ENCODE data around the gene FOXP1. TPM values are rescaled to one million over a fixed set of nuclear protein-coding genes. Genes with fewer than 3 reads are reported as not detected.

The FOXP1 gene
- total RNA-seq, 1 experiment from 2014 or later: 75.3 TPM

DNA sequence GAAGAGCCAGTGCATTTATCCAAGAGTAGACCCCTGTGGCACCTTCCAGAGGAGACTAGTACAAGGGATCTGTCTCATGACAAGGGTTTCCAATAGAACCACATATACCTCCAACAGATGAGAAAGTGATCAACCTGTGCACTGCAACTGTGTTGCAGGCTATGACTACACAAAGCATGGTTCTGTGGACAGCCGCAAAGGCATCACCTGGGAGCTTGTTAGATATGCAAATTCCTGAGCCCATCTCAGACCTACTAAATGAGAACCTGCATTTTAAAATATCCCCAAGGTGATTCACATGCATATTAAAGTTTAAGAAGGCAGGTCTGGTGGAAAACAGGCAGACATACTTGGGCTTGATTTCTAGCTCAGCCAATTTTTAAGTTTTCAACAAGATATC, 368.7 kb downstream of the FOXP1 start:
- Mint-ChIP-seq H3K27ac (no peak overlapping the region), H3K27me3 (ENCODE audit: low read depth) (no peaks in the 10 kb centered on the region), H3K4me3 (no peak overlapping the region), H3K9me3 (no peaks in the 10 kb centered on the region), H3K4me1 (peaks cover 54 to 60% of the 10 kb centered on the region in 2 experiments), H3K36me3 (ENCODE audit: insufficient read depth in 1 of 3, low read depth in 3 of 3) (peaks cover 0 to 2% (median 0%) of the 10 kb centered on the region in 3 experiments; a peak in 1 of 7 replicates)
- H3K4me1 ChIP-seq (ENCODE audit: insufficient read depth, low read length): peaks cover 11% of the 10 kb centered on the region; the same call in 1 of the 2 replicates
- H3K18ac ChIP-seq (ENCODE audit: insufficient read length, low read depth, low read length): no peak overlapping the region
- no peak overlapping the region for H2AK5ac ChIP-seq (ENCODE audit: insufficient read length, low read length)
- H2AFZ ChIP-seq (ENCODE audit: low read length): no peak overlapping the region
- no peak overlapping the region for H3K9ac ChIP-seq (ENCODE audit: extremely low read depth, insufficient read length, low read length)
- no peak overlapping the region for H3K4me2 ChIP-seq (ENCODE audit: insufficient read depth, insufficient read length, low read length)
- no peak overlapping the region for H2BK20ac ChIP-seq (ENCODE audit: low read depth, low read length, poor library complexity, severe bottlenecking)
- no peak overlapping the region for H3K14ac ChIP-seq (ENCODE audit: insufficient read depth, low read length)
- no peak overlapping the region for H3K23ac ChIP-seq (ENCODE audit: insufficient read length, low read depth, low read length)
- no peak overlapping the region for H3T11ph ChIP-seq (ENCODE audit: low read length)
- no peak overlapping the region for H2BK15ac ChIP-seq (ENCODE audit: low read depth, low read length)
- H3K23me2 ChIP-seq (ENCODE audit: insufficient read length, low read depth, low read length, poor library complexity, severe bottlenecking): no peaks in the 10 kb centered on the region
- H2BK120ac ChIP-seq (ENCODE audit: low read depth, low read length, poor library complexity, severe bottlenecking): no peak overlapping the region
- WGBS (ENCODE audit: extremely low coverage, insufficient read length, low lambda C conversion rate): no CpG with 5 or more reads among the region's 1 CpG
- no peaks in the 10 kb centered on the region for H3K9me3 ChIP-seq (ENCODE audit: control insufficient read depth, low read depth, low read length)
- H2BK5ac ChIP-seq (ENCODE audit: insufficient read length, low read length): no peak overlapping the region
- no peak overlapping the region for H3K27ac ChIP-seq (ENCODE audit: insufficient read length, low read depth, low read length)
- no peak overlapping the region for H3K4ac ChIP-seq (ENCODE audit: low read depth, low read length)
- H4K8ac ChIP-seq (replicated peaks; ENCODE audit: insufficient read length, low read depth, low read length): no peak overlapping the region
- no peaks in the 10 kb centered on the region for H4K20me1 ChIP-seq (ENCODE audit: control insufficient read depth, insufficient read depth, insufficient read length)
- H4K91ac ChIP-seq (ENCODE audit: insufficient read length, low read depth, low read length): no peak overlapping the region
- no peak overlapping the region for H3K56ac ChIP-seq (ENCODE audit: insufficient read length, low read depth, low read length)
- no peak for DNase-seq
- no peak for TF ChIP-seq CTCF (conservative IDR thresholded peaks at IDR 0.05)
- no peak overlapping the region for H4K5ac ChIP-seq (ENCODE audit: insufficient read length, low read depth, low read length)
- no peaks in the 10 kb centered on the region for H3K27me3 ChIP-seq (ENCODE audit: insufficient read depth, low read length)
- no peaks in the 10 kb centered on the region for H3K79me1 ChIP-seq (ENCODE audit: insufficient read depth, low read depth, low read length, poor library complexity, severe bottlenecking)
- H2BK12ac ChIP-seq (ENCODE audit: insufficient read length, low read depth, low read length): no peak overlapping the region
- no peaks in the 10 kb centered on the region for H3K79me2 ChIP-seq (ENCODE audit: insufficient read depth, low read length)

Data from H9 (cell line).